Right cardiac atrium (tissue), 5 donors: ENCODE measurements around the gene ANO2. TPM values are rescaled to one million over a fixed set of nuclear protein-coding genes. Genes with fewer than 3 reads are reported as not detected.
A peak's percentile ranks its signal among the peaks of the same experiment; 100 is the strongest.

Source experiments
- ATAC-seq, 2 donors: fragments of 200-7000 bp; cut with Tn5 transposase; one replicate each; pipeline versions ENCODE4 v1.8.0 to v1.9.1; 2020; ENCODE audit warnings: moderate library complexity in 2 of 2, mild to moderate bottlenecking in 1 of 2
- DNase-seq, 3 donors: peaks; one replicate each; pipeline ENCODE4 v3.0.0-alpha.2; 2020
- H3K27ac ChIP-seq: one replicate; pipeline ENCODE4 v1.5.1; 2013; ENCODE audit warnings: mild to moderate bottlenecking, low read length, control low read depth, moderate library complexity
- H3K27me3 ChIP-seq: one replicate; pipeline ENCODE4 v1.6.1; 2013; ENCODE audit not compliant: control insufficient read depth, insufficient read depth
- H3K4me1 ChIP-seq: one replicate; pipeline ENCODE4 v1.6.1; 2013; ENCODE audit warnings: low read length; ENCODE audit not compliant: control insufficient read depth, insufficient read depth
- H3K4me3 ChIP-seq: one replicate; pipeline ENCODE4 v1.5.1; 2013; ENCODE audit warnings: low read length, control low read depth
- H3K9me3 ChIP-seq: one replicate; pipeline ENCODE4 v1.6.1; 2013; ENCODE audit warnings: low read length; ENCODE audit not compliant: control insufficient read depth
- WGBS: extraction: QIAGEN DNeasy Blood & Tissue Kit; methylation state at CpG from one replicate; pipeline ENCODE4 v1.1.7; 2013; 5-methylcytosine and 5-hydroxymethylcytosine counted together
- intact Hi-C, 4 donors: fragments of 100-400 bp; cut with DNase I; formaldehyde crosslinking; loops; one replicate each; pipeline versions ENCODE4 v1.11.0 to v1.14.0; 2022 to 2023
- polyA plus RNA-seq: library from polyadenylated mRNA; stranded (reverse); fragments of 200-250 nt; gene quantifications from one replicate; pipeline ENCODE4 v1.2.3, GENCODE V29; 2013
- total RNA-seq, 4 donors: library from RNA; stranded (reverse); fragmentation: NEBNext Ultra II Directional; extraction: Animal tissue kit (Norgen Biotek cat#: 25700); gene quantifications; one replicate each; pipeline ENCODE4 v1.2.1, GENCODE V29; 2021
- donor health status: healthy with polysubstance abuse.
- donor health status: DM: no; HTN: yes; CAD: no.
- donor health status: DM: no; HTN: no; CAD: no.
- donor health status: DM: no; HTN: yes; CAD: no; lungs with severe emphysema.
- donor health status: DM: yes; HTN: yes; CAD: no.

Gene ANO2
- total and polyA plus RNA-seq, 5 donors = 7.0 to 12.5 (median 10.9) TPM

- Histone ChIP-seq H3K9me3 (no peaks in the 10 kb centered on the region), H3K27ac (no peak overlapping the region), H3K27me3 (no peaks in the 10 kb centered on the region), H3K4me3 (no peak overlapping the region), H3K4me1 (peaks cover 3% of the 10 kb centered on the region)
- intact Hi-C loops = no loop called here
- WGBS = 90% methylated on average over 7 of the region's 7 CpGs
- DNase-seq = no peak
- ATAC-seq = no peak
Measured at GRCh38 chr12:5589054-5589453, 356.0 kb downstream of the ANO2 start.

GRCh38 chr12:5588591-5588990 lies 356.5 kb downstream of the ANO2 start:
- Histone ChIP-seq H3K9me3 (no peaks in the 10 kb centered on the region), H3K4me3 (no peak overlapping the region), H3K4me1 (peaks cover 3% of the 10 kb centered on the region), H3K27me3 (no peaks in the 10 kb centered on the region), H3K27ac (no peak overlapping the region)
- intact Hi-C loops = no loop called here
- DNase-seq = no peak
- ATAC-seq = no peak
- WGBS = 90% methylated on average over 6 of the region's 6 CpGs

GRCh38 chr12:5588176-5588575 lies 356.9 kb downstream of the ANO2 start:
- 77% methylated on average over 7 of the region's 7 CpGs for WGBS
- intact Hi-C loops = no loop called here
- no peak overlapping the region for H3K27ac ChIP-seq
- no peaks in the 10 kb centered on the region for H3K27me3 ChIP-seq
- DNase-seq (no peak), ATAC-seq (no peak)
- H3K4me3 ChIP-seq = no peak overlapping the region
- H3K9me3 ChIP-seq = no peaks in the 10 kb centered on the region
- peaks cover 3% of the 10 kb centered on the region for H3K4me1 ChIP-seq

- no peak overlapping the region for H3K27ac ChIP-seq
- intact Hi-C loops = no loop called here
Measured at GRCh38 chr12:5587711-5588121, 357.3 kb downstream of the ANO2 start.

GRCh38 chr12:5586201-5586600 lies 358.9 kb downstream of the ANO2 start:
- peak in 1 of 2 donors; percentile 67 for ATAC-seq
- no peaks in the 10 kb centered on the region for H3K27me3 ChIP-seq
- H3K27ac ChIP-seq = peak overlapping the region; percentile 79
- H3K4me3 ChIP-seq = no peak overlapping the region
- intact Hi-C loops = no loop called here
- no peaks in the 10 kb centered on the region for H3K9me3 ChIP-seq
- peaks cover 12% of the 10 kb centered on the region for H3K4me1 ChIP-seq
- WGBS = 78% methylated on average over 4 of the region's 4 CpGs
- DNase-seq = no peak

More at GRCh38 chr12:5587711-5588121, 357.3 kb downstream of the ANO2 start:
- Histone ChIP-seq H3K4me3 (no peak overlapping the region), H3K27me3 (no peaks in the 10 kb centered on the region), H3K4me1 (peaks cover 4% of the 10 kb centered on the region), H3K9me3 (no peaks in the 10 kb centered on the region)
- ATAC-seq (no peak), DNase-seq (no peak)
- 71% methylated on average over 5 of the region's 5 CpGs for WGBS

- Histone ChIP-seq H3K4me1 (peaks cover 16% of the 10 kb centered on the region), H3K27ac (no peak overlapping the region), H3K27me3 (no peaks in the 10 kb centered on the region), H3K9me3 (no peaks in the 10 kb centered on the region), H3K4me3 (no peak overlapping the region)
- DNase-seq (no peak), ATAC-seq (no peak)
- WGBS = 70% methylated on average over 4 of the region's 4 CpGs
- intact Hi-C loops = no loop called here
Measured at GRCh38 chr12:5585178-5585577, 359.9 kb downstream of the ANO2 start.

- 74% methylated on average over 9 of the region's 9 CpGs for WGBS
- Histone ChIP-seq H3K9me3 (no peaks in the 10 kb centered on the region), H3K27ac (no peak overlapping the region), H3K4me1 (peaks cover 16% of the 10 kb centered on the region), H3K27me3 (no peaks in the 10 kb centered on the region), H3K4me3 (no peak overlapping the region)
- no peak for ATAC-seq
- no peak for DNase-seq
- intact Hi-C loops = no loop called here
Measured at GRCh38 chr12:5584412-5585175, 360.5 kb downstream of the ANO2 start.

- Histone ChIP-seq H3K27ac (peak overlapping the region; percentile 65), H3K27me3 (no peaks in the 10 kb centered on the region), H3K9me3 (no peaks in the 10 kb centered on the region), H3K4me3 (no peak overlapping the region), H3K4me1 (peaks cover 16% of the 10 kb centered on the region)
- no peak for DNase-seq
- WGBS = 87% methylated on average over 4 of the region's 4 CpGs
- intact Hi-C loops = no loop called here
- ATAC-seq = no peak
Measured at GRCh38 chr12:5582541-5582940, 362.5 kb downstream of the ANO2 start.

- Histone ChIP-seq H3K27me3 (no peaks in the 10 kb centered on the region), H3K9me3 (no peaks in the 10 kb centered on the region), H3K4me3 (no peak overlapping the region), H3K27ac (peak overlapping the region; percentile 92), H3K4me1 (peaks cover 16% of the 10 kb centered on the region)
- WGBS = 36% methylated on average over 5 of the region's 5 CpGs
- ATAC-seq (peak; percentile 82 to 87), DNase-seq (peak; percentile 53 to 80 (median 69))
- intact Hi-C loops = no loop called here
Measured at GRCh38 chr12:5582018-5582417, 363.0 kb downstream of the ANO2 start.

GRCh38 chr12:5581616-5582015 lies 363.4 kb downstream of the ANO2 start:
- H3K4me3 ChIP-seq = no peak overlapping the region
- 48% methylated on average over 4 of the region's 4 CpGs for WGBS
- H3K4me1 ChIP-seq = peaks cover 16% of the 10 kb centered on the region
- DNase-seq (peak in 2 of 3 donors; percentile 55 to 61), ATAC-seq (peak; percentile 13 to 58)
- no peaks in the 10 kb centered on the region for H3K27me3 ChIP-seq
- intact Hi-C loops = no loop called here
- H3K9me3 ChIP-seq = no peaks in the 10 kb centered on the region
- peak overlapping the region; percentile 92 for H3K27ac ChIP-seq

GRCh38 chr12:5581019-5581418 lies 364.0 kb downstream of the ANO2 start:
- Histone ChIP-seq H3K9me3 (no peaks in the 10 kb centered on the region), H3K27ac (peak overlapping the region; percentile 92), H3K4me1 (peaks cover 15% of the 10 kb centered on the region), H3K4me3 (no peak overlapping the region), H3K27me3 (no peaks in the 10 kb centered on the region)
- 40% methylated on average over 3 of the region's 3 CpGs for WGBS
- ATAC-seq (peak; percentile 60 to 76), DNase-seq (peak; percentile 42 to 73 (median 71))
- intact Hi-C loops = no loop called here
